Activated B cell treated with CpG ODN at 0.5 μM for 24 hours (primary cell): ENCODE results near the gene RELL1. TPM values are rescaled to one million over a fixed set of nuclear protein-coding genes. Genes with fewer than 3 reads are reported as not detected.

Experiments used
- ATAC-seq: fragments of 200-7000 bp; cut with Tn5 transposase; one replicate; pipeline ENCODE4 v1.10.0; 2021; ENCODE audit warnings: low read depth, mild to moderate bottlenecking, moderate library complexity
- CTCF ChIA-PET: fragments of 350-600 bp; sonication (Branson Sonifier 250); formaldehyde crosslinking; loops from one replicate; lab custom pipeline; 2021; ENCODE audit warnings: antibody characterized with exemption; lab: Charles Lee
- POLR2A ChIA-PET: fragments of 350-600 bp; sonication (Branson Sonifier 250); formaldehyde crosslinking; loops from one replicate; lab custom pipeline; 2021; ENCODE audit warnings: antibody characterized with exemption; lab: Charles Lee
- DNase-seq: peaks from one replicate; pipeline ENCODE4 v3.0.0; 2022
- H3K27ac Mint-ChIP-seq: one replicate; pipeline ENCODE4 v1.8.0; 2020; ENCODE audit warnings: mixed read lengths
- H3K27me3 Mint-ChIP-seq: one replicate; pipeline ENCODE4 v1.8.0; 2021; ENCODE audit warnings: mixed read lengths
- H3K36me3 Mint-ChIP-seq: one replicate; pipeline ENCODE4 v1.8.0; 2021; ENCODE audit warnings: low read depth, mixed read lengths
- H3K4me1 Mint-ChIP-seq: one replicate; pipeline ENCODE4 v1.8.0; 2021; ENCODE audit warnings: mixed read lengths
- H3K4me3 Mint-ChIP-seq: one replicate; pipeline ENCODE4 v1.8.0; 2020; ENCODE audit warnings: mild to moderate bottlenecking, mixed read lengths
- H3K9me3 Mint-ChIP-seq: one replicate; pipeline ENCODE4 v1.8.0; 2020; ENCODE audit warnings: mixed read lengths
- CTCF ChIP-seq: fragments of 200-600 bp; IDR thresholded peaks from one replicate; pipeline ENCODE4 v1.8.0; 2022; ENCODE audit warnings: antibody characterized with exemption, mild to moderate bottlenecking
- intact Hi-C: fragments of 100-400 bp; cut with micrococcal nuclease; formaldehyde crosslinking; loops from one replicate; pipeline ENCODE4 v1.15.1; 2024
- total RNA-seq: library from RNA; stranded (reverse); gene quantifications from 2 replicates; pipeline ENCODE4 v1.2.3, GENCODE V29; 2022

Gene RELL1
- total RNA-seq, 1 donor from 2014 or later: 0.71 TPM

DNA sequence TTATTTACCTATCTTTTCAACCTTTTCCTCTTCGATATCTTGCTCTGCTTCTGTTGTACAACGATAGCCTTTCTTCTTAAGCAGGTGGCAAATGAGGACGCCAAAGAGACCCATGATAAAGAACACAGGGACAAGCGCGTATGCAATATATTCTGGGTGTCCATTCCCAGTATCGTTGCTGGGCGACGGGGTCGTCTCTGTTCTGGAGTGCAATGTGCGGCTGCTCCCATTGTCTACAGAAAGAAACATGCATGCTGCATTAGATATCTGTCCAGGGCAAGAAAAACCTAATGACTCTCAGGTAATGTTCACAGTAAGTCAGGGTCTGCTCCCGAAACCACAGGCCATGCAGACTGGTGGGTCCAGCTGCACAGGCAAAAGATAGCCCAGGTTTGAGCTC, 36.9 kb downstream of the RELL1 start:
- TF ChIP-seq CTCF: no peak
- Mint-ChIP-seq H3K4me3 (no peak overlapping the region), H3K9me3 (peaks cover 5% of the 10 kb centered on the region), H3K4me1 (no peaks in the 10 kb centered on the region), H3K36me3 (no peaks in the 10 kb centered on the region), H3K27ac (no peak overlapping the region), H3K27me3 (no peaks in the 10 kb centered on the region)
- intact Hi-C loops: no loop called here
- ChIA-PET CTCF (no interaction called here), POLR2A (no interaction called here)
- ATAC-seq (no peak), DNase-seq (no peak)

DNA sequence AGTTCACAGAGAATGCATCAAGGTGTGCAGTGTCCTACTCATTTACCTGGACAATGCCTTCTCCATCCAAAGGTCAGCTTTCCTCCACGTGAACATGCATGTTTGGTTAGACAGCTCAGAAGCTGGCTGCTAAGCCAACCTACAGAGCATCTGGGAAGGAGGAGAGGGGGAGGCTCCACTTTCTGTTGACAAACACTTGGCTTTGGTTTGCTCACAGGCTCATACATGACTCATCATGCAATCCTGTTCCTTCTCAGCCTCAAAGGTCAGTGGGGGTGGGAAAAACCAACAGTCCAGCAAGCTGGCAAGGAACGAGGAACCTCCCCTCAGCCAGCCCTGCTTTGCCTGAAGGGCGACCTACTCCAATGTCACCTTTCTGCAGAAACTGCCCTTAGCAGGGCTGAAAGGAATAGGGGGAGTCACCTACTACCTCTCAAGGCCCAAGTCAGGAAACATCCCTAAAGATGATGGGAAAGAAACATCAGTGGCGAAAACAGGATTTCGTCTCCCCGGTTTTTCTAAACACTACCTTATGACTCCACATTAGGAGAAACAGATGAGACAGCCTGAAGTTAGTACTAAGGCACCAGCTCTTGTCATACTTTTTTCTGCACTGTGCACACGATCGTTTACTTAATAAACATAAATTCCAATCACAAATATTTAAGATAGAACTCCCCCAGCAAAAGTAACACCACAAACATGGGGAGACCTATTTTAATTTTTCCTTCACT, 37.9 kb downstream of the RELL1 start:
- TF ChIP-seq CTCF: no peak
- ATAC-seq: no peak
- Mint-ChIP-seq H3K27me3 (no peaks in the 10 kb centered on the region), H3K9me3 (no peaks in the 10 kb centered on the region), H3K4me3 (no peak overlapping the region), H3K36me3 (no peaks in the 10 kb centered on the region), H3K27ac (no peak overlapping the region), H3K4me1 (no peaks in the 10 kb centered on the region)
- intact Hi-C loops: no loop called here
- no peak for DNase-seq
- CTCF ChIA-PET: no interaction called here
- POLR2A ChIA-PET: no interaction called here

DNA sequence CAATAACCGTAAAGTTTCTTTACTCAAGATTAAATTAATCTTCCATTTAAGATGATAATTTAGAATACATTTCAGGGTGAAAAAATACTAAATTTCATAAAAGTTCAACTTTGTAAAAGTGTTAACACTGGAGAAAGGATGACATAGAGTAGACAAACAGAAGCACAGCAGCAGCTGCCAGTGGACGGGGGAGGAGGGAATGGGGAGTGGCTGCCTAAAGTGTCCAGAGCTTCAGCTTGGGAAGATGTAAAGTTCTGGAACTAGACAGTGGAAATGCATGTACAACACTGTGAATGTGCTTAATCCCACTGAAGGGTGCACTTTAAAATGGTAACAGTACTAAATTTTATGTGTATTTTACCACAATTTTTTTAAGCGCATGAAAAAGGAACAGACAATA, 39.9 kb downstream of the RELL1 start:
- ChIA-PET CTCF (interaction anchor here (1.3 kb wide), 1 partner anchor 43 kb away, joined by 4 read pairs; no protein-coding TSS in a partner anchor), POLR2A (no interaction called here)
- no peaks in the 10 kb centered on the region for H3K27me3 Mint-ChIP-seq
- ATAC-seq: no peak
- no peaks in the 10 kb centered on the region for H3K9me3 Mint-ChIP-seq
- no peaks in the 10 kb centered on the region for H3K4me1 Mint-ChIP-seq
- no peaks in the 10 kb centered on the region for H3K36me3 Mint-ChIP-seq
- no peak for DNase-seq
- TF ChIP-seq CTCF: no peak
- no peak overlapping the region for H3K4me3 Mint-ChIP-seq
- no peak overlapping the region for H3K27ac Mint-ChIP-seq
- intact Hi-C loops: no loop called here

GRCh38 chr4:37645736-37646135, 40.4 kb downstream of the RELL1 start:
- CTCF ChIA-PET: no interaction called here
- POLR2A ChIA-PET: no interaction called here
- no peaks in the 10 kb centered on the region for H3K4me1 Mint-ChIP-seq
- intact Hi-C loops: no loop called here
- no peak for ATAC-seq
- H3K27me3 Mint-ChIP-seq: no peaks in the 10 kb centered on the region
- H3K36me3 Mint-ChIP-seq: no peaks in the 10 kb centered on the region
- H3K4me3 Mint-ChIP-seq: no peak overlapping the region
- no peak for DNase-seq
- H3K27ac Mint-ChIP-seq: no peak overlapping the region
- no peaks in the 10 kb centered on the region for H3K9me3 Mint-ChIP-seq
- no peak for TF ChIP-seq CTCF

DNA sequence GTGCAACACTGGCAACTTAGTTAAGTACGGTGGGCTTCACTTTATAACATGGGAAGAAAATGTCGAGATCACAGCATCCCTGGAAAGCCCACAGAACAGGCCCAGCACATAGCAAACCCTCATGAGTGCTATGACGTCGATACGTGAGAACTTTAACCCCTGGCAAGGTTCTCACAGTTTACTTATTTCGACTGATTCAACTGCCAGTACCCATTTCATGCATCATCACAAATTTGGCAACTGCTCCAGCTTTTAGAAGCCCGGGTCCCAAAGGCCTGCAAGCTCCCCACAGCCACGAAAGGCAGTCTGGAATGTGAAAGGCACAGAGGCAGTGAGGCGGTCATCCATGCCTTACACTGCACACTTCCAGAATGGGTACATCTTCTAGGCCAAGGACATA, 41.2 kb downstream of the RELL1 start:
- intact Hi-C loops: no loop called here
- Mint-ChIP-seq H3K36me3 (no peaks in the 10 kb centered on the region), H3K4me1 (no peaks in the 10 kb centered on the region), H3K27me3 (no peaks in the 10 kb centered on the region), H3K4me3 (no peak overlapping the region), H3K27ac (no peak overlapping the region), H3K9me3 (no peaks in the 10 kb centered on the region)
- TF ChIP-seq CTCF: no peak
- ChIA-PET POLR2A (no interaction called here), CTCF (no interaction called here)
- no peak for DNase-seq
- no peak for ATAC-seq
